ENCODE data around the gene CHRDL2.
"Not testable (repeated sequence)": the region's sequence is repeated elsewhere in the genome, so short reads cannot be mapped to it uniquely, and the experiment has no call there.

The CHRDL2 gene

GRCh38 chr11:74669211-74670160, 61.7 kb downstream of the CHRDL2 start:
- no peak for DNase-seq

- no peak for DNase-seq
Measured at GRCh38 chr11:74663315-74663714, 67.9 kb downstream of the CHRDL2 start.

GRCh38 chr11:74662487-74663103, 68.6 kb downstream of the CHRDL2 start:
- DNase-seq, result no peak

GRCh38 chr11:74659124-74659523, 72.1 kb downstream of the CHRDL2 start:
- not testable (repeated sequence) for DNase-seq

GRCh38 chr11:74654976-74655375, 76.2 kb downstream of the CHRDL2 start:
- no peak for DNase-seq

GRCh38 chr11:74650498-74650897, 80.7 kb downstream of the CHRDL2 start:
- no peak for DNase-seq

- no peak for DNase-seq
Measured at GRCh38 chr11:74648894-74649293, 82.3 kb downstream of the CHRDL2 start.

GRCh38 chr11:74647831-74648230, 83.4 kb downstream of the CHRDL2 start:
- no peak for DNase-seq

GRCh38 chr11:74647404-74647803, 83.8 kb downstream of the CHRDL2 start:
- no peak for DNase-seq

GRCh38 chr11:74646954-74647353, 84.3 kb downstream of the CHRDL2 start:
- no peak for DNase-seq

All from CD4-positive, alpha-beta T cell treated with Interleukin-10 for 1 hour (primary cell).